ENCODE results near the gene SHC3. TPM values are rescaled to one million over a fixed set of nuclear protein-coding genes. Genes with fewer than 3 reads are reported as not detected.
A peak's percentile ranks its signal among the peaks of the same experiment; 100 is the strongest.

SHC3 gene
- total RNA-seq, 2 donors from 2014 or later: 0.95 to 1.3 TPM

DNA sequence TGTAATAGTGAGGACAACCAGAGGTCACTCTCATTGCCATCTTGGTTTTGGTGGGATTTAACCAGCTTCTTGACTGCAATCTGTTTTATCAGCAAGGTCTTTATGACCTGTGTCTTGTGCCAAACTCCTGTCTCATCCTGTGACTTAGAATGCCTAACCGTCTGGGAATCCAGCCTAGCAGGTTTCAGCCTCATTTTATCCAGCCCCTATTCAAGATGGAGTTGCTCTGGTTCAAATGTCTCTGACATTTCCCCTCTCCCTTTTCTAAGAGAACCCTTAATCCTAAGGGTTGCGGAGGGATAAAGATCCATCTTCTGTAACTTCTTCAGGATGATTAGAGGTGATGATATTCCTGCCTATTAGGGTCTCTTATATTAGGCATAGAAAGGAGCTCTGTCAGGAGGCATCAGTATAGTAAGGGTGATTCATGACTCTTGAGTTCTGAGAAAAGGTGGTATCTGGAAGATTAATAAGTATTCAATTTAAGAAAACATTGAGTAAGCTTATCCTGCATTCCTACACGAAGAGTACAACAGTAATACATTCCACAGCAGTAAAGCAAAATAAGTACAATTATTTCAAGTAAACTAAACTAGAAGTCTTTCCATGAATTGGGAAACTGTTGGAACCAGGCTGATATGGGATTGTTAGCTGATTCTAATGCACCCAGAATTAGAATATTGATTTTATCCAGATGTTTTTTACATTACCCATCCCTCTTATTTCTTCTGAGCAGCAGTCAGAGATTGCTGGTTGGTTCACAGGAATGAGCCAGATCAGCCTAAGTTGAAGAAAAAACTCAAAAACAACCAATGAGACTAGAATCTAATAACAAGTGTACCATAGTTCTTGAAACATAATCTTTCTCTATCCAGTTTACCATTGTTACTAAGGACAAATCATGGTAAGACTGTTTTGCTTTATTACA is 39.9 kb downstream of the SHC3 start:
- H3K4me1 Mint-ChIP-seq: peaks cover 2% of the 10 kb centered on the region
- H3K9me3 Mint-ChIP-seq: peaks cover 28% of the 10 kb centered on the region
- H3K27me3 Mint-ChIP-seq (ENCODE audit: insufficient read depth): peaks cover 2% of the 10 kb centered on the region
- DNase-seq: no peak
- no peak overlapping the region for H3K4me3 Mint-ChIP-seq
- TF ChIP-seq, protein P1, sequence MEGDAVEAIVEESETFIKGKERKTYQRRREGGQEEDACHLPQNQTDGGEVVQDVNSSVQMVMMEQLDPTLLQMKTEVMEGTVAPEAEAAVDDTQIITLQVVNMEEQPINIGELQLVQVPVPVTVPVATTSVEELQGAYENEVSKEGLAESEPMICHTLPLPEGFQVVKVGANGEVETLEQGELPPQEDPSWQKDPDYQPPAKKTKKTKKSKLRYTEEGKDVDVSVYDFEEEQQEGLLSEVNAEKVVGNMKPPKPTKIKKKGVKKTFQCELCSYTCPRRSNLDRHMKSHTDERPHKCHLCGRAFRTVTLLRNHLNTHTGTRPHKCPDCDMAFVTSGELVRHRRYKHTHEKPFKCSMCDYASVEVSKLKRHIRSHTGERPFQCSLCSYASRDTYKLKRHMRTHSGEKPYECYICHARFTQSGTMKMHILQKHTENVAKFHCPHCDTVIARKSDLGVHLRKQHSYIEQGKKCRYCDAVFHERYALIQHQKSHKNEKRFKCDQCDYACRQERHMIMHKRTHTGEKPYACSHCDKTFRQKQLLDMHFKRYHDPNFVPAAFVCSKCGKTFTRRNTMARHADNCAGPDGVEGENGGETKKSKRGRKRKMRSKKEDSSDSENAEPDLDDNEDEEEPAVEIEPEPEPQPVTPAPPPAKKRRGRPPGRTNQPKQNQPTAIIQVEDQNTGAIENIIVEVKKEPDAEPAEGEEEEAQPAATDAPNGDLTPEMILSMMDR (conservative IDR thresholded peaks at IDR 0.05): no peak
- no peaks in the 10 kb centered on the region for H3K36me3 ChIP-seq (ENCODE audit: control insufficient read depth, insufficient read depth, low read length)
- no peak overlapping the region for H3K9ac ChIP-seq (ENCODE audit: extremely low read depth, low read length, poor library complexity, severe bottlenecking)
- H3K27ac ChIP-seq (ENCODE audit: low read depth, low read length): no peak overlapping the region
- no peak overlapping the region for H3K27ac Mint-ChIP-seq
- peaks cover 20% of the 10 kb centered on the region for H3K9me3 ChIP-seq (ENCODE audit: control insufficient read depth, low read length)
- no peak overlapping the region for H3K4me3 ChIP-seq (ENCODE audit: low read length)
- H3K4me1 ChIP-seq (ENCODE audit: control insufficient read depth, insufficient read depth, low read length): no peaks in the 10 kb centered on the region
- no peaks in the 10 kb centered on the region for H3K27me3 ChIP-seq (ENCODE audit: control insufficient read depth, insufficient read depth, low read length, poor library complexity, severe bottlenecking)
- H3K36me3 Mint-ChIP-seq (ENCODE audit: low read depth): no peaks in the 10 kb centered on the region
- 99 to 100% methylated on average over 2 to 3 of the region's 3 CpGs for WGBS, 2 experiments (ENCODE audit: insufficient coverage in 1 of 2, insufficient read length in 1 of 2)

DNA sequence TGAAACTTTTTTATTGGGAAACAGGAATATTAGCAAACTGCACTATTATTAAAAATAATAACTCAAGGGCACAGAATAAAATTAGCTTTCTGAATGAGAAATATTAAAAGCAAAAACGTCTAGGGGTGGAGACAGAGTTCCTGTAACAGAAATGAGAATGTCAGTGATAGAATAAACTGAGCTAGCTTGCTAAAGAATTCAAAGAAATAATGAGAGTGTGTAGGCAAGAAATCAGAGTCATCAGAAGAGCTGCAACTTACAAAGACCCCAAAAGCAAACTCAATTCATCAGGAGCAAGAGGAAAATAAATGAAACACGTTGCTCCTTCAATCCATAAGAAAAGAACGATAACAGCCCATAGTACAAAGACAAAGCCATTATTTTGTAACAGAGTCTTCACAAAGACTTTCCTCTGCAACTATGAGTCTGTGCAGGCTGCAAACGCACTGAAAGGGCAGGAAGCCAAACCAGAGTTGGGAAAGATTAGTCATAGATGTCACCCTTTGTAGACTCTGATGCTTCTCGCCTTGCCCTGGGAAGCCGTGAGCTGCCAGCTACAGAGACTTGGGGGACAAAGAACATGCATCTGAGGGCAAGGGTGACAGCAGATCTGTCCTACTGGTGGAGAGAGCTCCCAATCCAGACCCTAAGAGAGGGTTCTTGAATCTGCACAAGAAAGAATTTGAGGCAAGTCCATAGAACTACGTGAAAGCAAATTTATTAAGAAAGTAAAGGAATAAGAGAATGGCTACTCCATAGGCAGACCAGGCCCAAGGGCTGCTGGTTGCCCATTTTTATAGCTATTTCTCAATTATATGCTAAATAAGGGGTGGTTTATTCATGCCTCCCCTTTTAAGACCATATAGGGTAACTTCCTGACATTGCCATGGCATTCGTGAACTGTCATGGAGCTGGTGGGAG is 40.8 kb downstream of the SHC3 start:
- no peak for DNase-seq
- no peaks in the 10 kb centered on the region for H3K27me3 ChIP-seq (ENCODE audit: control insufficient read depth, insufficient read depth, low read length, poor library complexity, severe bottlenecking)
- WGBS, 2 experiments (ENCODE audit: insufficient coverage in 1 of 2, insufficient read length in 1 of 2): 84 to 88% methylated on average over 7 to 8 of the region's 8 CpGs
- no peaks in the 10 kb centered on the region for H3K4me1 ChIP-seq (ENCODE audit: control insufficient read depth, insufficient read depth, low read length)
- peaks cover 21% of the 10 kb centered on the region for H3K9me3 ChIP-seq (ENCODE audit: control insufficient read depth, low read length)
- H3K27ac Mint-ChIP-seq: no peak overlapping the region
- no peaks in the 10 kb centered on the region for H3K4me1 Mint-ChIP-seq
- H3K27ac ChIP-seq (ENCODE audit: low read depth, low read length): peak overlapping the region; percentile 73
- no peak overlapping the region for H3K9ac ChIP-seq (ENCODE audit: extremely low read depth, low read length, poor library complexity, severe bottlenecking)
- TF ChIP-seq, protein P1 (conservative IDR thresholded peaks at IDR 0.05): no peak
- peaks cover 37% of the 10 kb centered on the region for H3K9me3 Mint-ChIP-seq
- H3K4me3 ChIP-seq (ENCODE audit: low read length): no peak overlapping the region
- H3K27me3 Mint-ChIP-seq (ENCODE audit: insufficient read depth): peaks cover 2% of the 10 kb centered on the region
- no peak overlapping the region for H3K4me3 Mint-ChIP-seq
- H3K36me3 Mint-ChIP-seq (ENCODE audit: low read depth): no peaks in the 10 kb centered on the region
- no peaks in the 10 kb centered on the region for H3K36me3 ChIP-seq (ENCODE audit: control insufficient read depth, insufficient read depth, low read length)

DNA sequence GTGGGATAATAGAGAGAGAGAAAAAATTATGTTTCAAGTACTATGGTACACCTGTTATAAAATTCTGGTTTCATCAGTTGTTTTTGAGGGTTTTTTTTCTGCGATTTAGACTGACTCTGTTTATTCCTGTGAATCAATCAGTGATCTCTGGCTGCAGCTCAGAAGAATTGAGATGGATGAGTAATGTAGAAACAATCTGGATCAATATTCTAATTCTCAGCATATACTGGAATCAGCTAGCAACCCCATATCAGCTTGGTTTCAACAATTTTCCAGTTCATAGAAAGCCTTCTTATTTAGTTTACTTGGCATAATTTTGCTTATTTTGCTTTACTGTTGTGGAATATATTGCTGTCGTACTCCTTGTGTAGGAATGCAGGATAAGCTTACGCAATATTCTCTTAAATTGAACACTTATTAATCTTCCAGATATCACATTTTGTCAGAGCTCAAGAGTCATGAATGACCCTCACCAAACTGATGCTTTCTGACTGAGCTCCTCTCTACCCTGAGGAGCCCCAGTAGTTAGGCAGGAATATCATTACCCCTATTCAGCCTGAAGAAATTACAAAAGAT is 42.9 kb downstream of the SHC3 start:
- Mint-ChIP-seq H3K4me1 (no peaks in the 10 kb centered on the region), H3K9me3 (peaks cover 39% of the 10 kb centered on the region), H3K4me3 (no peak overlapping the region), H3K27me3 (ENCODE audit: insufficient read depth) (peaks cover 3% of the 10 kb centered on the region), H3K36me3 (ENCODE audit: low read depth) (no peaks in the 10 kb centered on the region), H3K27ac (no peak overlapping the region)
- Histone ChIP-seq H3K4me3 (ENCODE audit: low read length) (no peak overlapping the region), H3K4me1 (ENCODE audit: control insufficient read depth, insufficient read depth, low read length) (no peaks in the 10 kb centered on the region), H3K27me3 (ENCODE audit: control insufficient read depth, insufficient read depth, low read length, poor library complexity, severe bottlenecking) (no peaks in the 10 kb centered on the region), H3K27ac (ENCODE audit: low read depth, low read length) (no peak overlapping the region), H3K9me3 (ENCODE audit: control insufficient read depth, low read length) (peaks cover 21% of the 10 kb centered on the region), H3K9ac (ENCODE audit: extremely low read depth, low read length, poor library complexity, severe bottlenecking) (no peak overlapping the region), H3K36me3 (ENCODE audit: control insufficient read depth, insufficient read depth, low read length) (no peaks in the 10 kb centered on the region)
- TF ChIP-seq, protein P1 (conservative IDR thresholded peaks at IDR 0.05): no peak
- no peak for DNase-seq
- WGBS, 2 experiments (ENCODE audit: insufficient coverage in 1 of 2, insufficient read length in 1 of 2): 93% methylated on average over 3 of the region's 3 CpGs; no CpG with 5 or more reads in 1 of the 2 experiments
